Heart left ventricle (tissue), 16 donors: ENCODE measurements around the gene VDAC2. TPM values are rescaled to one million over a fixed set of nuclear protein-coding genes. Genes with fewer than 3 reads are reported as not detected.
"Not testable (repeated sequence)": the region's sequence is repeated elsewhere in the genome, so short reads cannot be mapped to it uniquely, and the experiment has no call there.

ENCODE experiments used
- ATAC-seq, 4 donors: fragments of 200-7000 bp; cut with Tn5 transposase; one replicate each; pipeline ENCODE4 v1.9.1; 2020 to 2022; ENCODE audit warnings: moderate library complexity in 4 of 4, mild to moderate bottlenecking in 3 of 4, moderate number of reproducible peaks in 1 of 4
- DNase-seq, 5 donors: peaks; one replicate each; pipeline ENCODE4 v3.0.0-alpha.2; 2020
- H3K27ac ChIP-seq, 12 donors: fragments of 200-600 bp; sonication (generic) in 4 of 12; one replicate each; pipeline versions ENCODE4 v1.5.0 to v1.8.0; 2016 to 2022; ENCODE audit warnings: mild to moderate bottlenecking in 2 of 12
- H3K27me3 ChIP-seq, 9 donors: fragments of 200-600 bp; sonication (generic) in 2 of 9; one replicate each; pipeline versions ENCODE4 v1.5.1 to v1.8.0; 2016 to 2022; ENCODE audit warnings: mild to moderate bottlenecking in 3 of 9
- H3K36me3 ChIP-seq, 9 donors: fragments of 200-600 bp; sonication (generic) in 2 of 9; one replicate each; pipeline versions ENCODE4 v1.5.0 to v1.8.0; 2018 to 2022; ENCODE audit warnings: mild to moderate bottlenecking in 2 of 9
- H3K4me1 ChIP-seq, 12 donors: fragments of 200-600 bp; sonication (generic) in 4 of 12; one replicate each; pipeline versions ENCODE4 v1.5.0 to v1.8.0; 2016 to 2022; ENCODE audit warnings: mild to moderate bottlenecking in 3 of 12
- H3K4me3 ChIP-seq, 12 donors: fragments of 200-600 bp; sonication (generic) in 4 of 12; one replicate each; pipeline versions ENCODE4 v1.5.0 to v1.8.0; 2017 to 2022; ENCODE audit warnings: mild to moderate bottlenecking in 9 of 12, moderate library complexity in 4 of 12
- H3K9me3 ChIP-seq, 12 donors: fragments of 200-600 bp; sonication (generic) in 4 of 12; one replicate each; pipeline versions ENCODE4 v1.5.0 to v1.8.0; 2016 to 2022; ENCODE audit warnings: mild to moderate bottlenecking in 1 of 12
- POLR2A ChIP-seq, 2 donors: fragments of 450-650 bp; IDR thresholded peaks; one replicate each; pipeline ENCODE4 v1.6.1; 2017; ENCODE audit warnings: antibody characterized with exemption in 2 of 2, mild to moderate bottlenecking in 2 of 2, moderate library complexity in 2 of 2
- WGBS, 4 donors: extraction: QIAGEN DNeasy Blood & Tissue Kit in 2 of 4; methylation state at CpG; one replicate each; pipeline versions ENCODE4 v1.1.5 to v1.1.7; 2013 to 2018; 5-methylcytosine and 5-hydroxymethylcytosine counted together
- intact Hi-C, 10 donors: fragments of 100-400 bp; cut with DNase I; formaldehyde crosslinking; loops; one replicate each; pipeline versions ENCODE4 v1.11.1 to v1.14.2; 2022
- polyA plus RNA-seq, 2 donors: library from polyadenylated mRNA; stranded (reverse); fragments of 200-250 nt; gene quantifications; one replicate each; pipeline ENCODE4 v1.2.3, GENCODE V29; 2013
- total RNA-seq, 9 donors: library from RNA; depleted of rRNA in 2 of 9; stranded (reverse); fragments of >200 nt in 2 of 9; fragmentation: NEBNext Ultra II Directional in 3 of 9; extraction: Animal tissue kit (Norgen Biotek cat#: 25700) in 3 of 9; gene quantifications; one replicate each; pipeline versions ENCODE4 v1.1.0 to v1.2.4, GENCODE V29; 2016 to 2023
- TF ChIP-seq, protein P1 (sequence below), 12 donors: fragments of 200-600 bp; sonication (generic) in 4 of 12; IDR thresholded peaks; one replicate each; pipeline versions ENCODE4 v1.5.0 to v1.8.0; 2018 to 2022; ENCODE audit warnings: antibody characterized with exemption in 12 of 12, mild to moderate bottlenecking in 5 of 12
- donor health status: ischemic (EF 13 %, LVEDD 7.1; RV severe dilation, severe dysfunction).
- donor health status: healthy with polysubstance abuse.
- donor health status: DM: no; HTN: yes; CAD: no.
- donor health status: DM: no; HTN: no; CAD: no.
- donor health status: ischemic (EF 25% LVEDD 6.9; RV normal size, moderate dysfunction).
- donor health status: ischemic (EF 25% LVEDD 5.7; RV mildly dilated, moderate dysfunction).
- donor health status: healthy.
- donor health status: DM: yes; HTN: yes; CAD: no.
- donor health status: ischemic (EF 35%, LVEDD 5.7; RV mildly dilated, moderate dysfunction).
- donor health status: nonischemic (EF 11% LVEDD 7.7; RV severe dilation, severe dysfunction).
- donor health status: DM: yes; HTN: yes; CAD: no.
- donor health status: PGD.
- donor health status: ischemic (EF 29% LVEDD 5.4; RV normal size, mild dysfunction).
- donor health status: nonischemic (EF 23%, LVEDD 6.1; RV moderate dilation, normal function).

The VDAC2 gene
- total and polyA plus RNA-seq, 11 donors: 334 to 554 (median 472) TPM

DNA sequence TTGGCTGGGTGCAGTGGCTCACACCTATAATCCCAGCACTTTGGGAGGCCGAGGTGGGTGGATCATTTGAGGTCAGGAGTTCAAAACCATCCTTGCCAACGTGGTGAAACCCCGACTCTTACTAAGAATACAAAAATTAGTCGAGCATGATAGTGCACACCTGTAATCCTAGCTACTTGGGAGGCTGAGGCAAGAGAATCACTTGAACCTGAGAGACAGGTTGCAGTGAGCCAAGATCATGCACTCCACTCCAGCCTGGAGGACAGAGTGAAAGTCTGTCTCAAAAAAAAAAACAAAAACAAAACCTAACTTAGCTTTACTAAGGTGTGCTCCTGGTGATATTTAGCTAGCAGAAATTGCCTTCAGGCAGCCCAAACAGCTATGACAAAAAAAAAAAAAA is 24.3 kb upstream of the VDAC2 start:
- WGBS, 4 donors: 75 to 81% (median 77%) methylated on average over 4 of the region's 4 CpGs
- intact Hi-C loops: loop anchor here in 5 of 10 donors (5.0 to 10.0 kb wide), 3 partner anchors 46 to 74 kb away; partner anchors contain the start of gene SAMD8 (in 3 of the 5)
- Histone ChIP-seq H3K36me3 (peaks cover 0 to 8% (median 0%) of the 10 kb centered on the region in 9 donors), H3K4me3 (no peak overlapping the region), H3K4me1 (peaks cover 0 to 16% (median 3%) of the 10 kb centered on the region in 12 donors), H3K27ac (no peak overlapping the region), H3K9me3 (no peaks in the 10 kb centered on the region), H3K27me3 (no peaks in the 10 kb centered on the region)
- no peak for TF ChIP-seq POLR2A (IDR thresholded peaks at IDR 0.05)
- TF ChIP-seq, protein P1, sequence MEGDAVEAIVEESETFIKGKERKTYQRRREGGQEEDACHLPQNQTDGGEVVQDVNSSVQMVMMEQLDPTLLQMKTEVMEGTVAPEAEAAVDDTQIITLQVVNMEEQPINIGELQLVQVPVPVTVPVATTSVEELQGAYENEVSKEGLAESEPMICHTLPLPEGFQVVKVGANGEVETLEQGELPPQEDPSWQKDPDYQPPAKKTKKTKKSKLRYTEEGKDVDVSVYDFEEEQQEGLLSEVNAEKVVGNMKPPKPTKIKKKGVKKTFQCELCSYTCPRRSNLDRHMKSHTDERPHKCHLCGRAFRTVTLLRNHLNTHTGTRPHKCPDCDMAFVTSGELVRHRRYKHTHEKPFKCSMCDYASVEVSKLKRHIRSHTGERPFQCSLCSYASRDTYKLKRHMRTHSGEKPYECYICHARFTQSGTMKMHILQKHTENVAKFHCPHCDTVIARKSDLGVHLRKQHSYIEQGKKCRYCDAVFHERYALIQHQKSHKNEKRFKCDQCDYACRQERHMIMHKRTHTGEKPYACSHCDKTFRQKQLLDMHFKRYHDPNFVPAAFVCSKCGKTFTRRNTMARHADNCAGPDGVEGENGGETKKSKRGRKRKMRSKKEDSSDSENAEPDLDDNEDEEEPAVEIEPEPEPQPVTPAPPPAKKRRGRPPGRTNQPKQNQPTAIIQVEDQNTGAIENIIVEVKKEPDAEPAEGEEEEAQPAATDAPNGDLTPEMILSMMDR (IDR thresholded peaks at IDR 0.05): no peak
- no peak for DNase-seq
- no peak for ATAC-seq

DNA sequence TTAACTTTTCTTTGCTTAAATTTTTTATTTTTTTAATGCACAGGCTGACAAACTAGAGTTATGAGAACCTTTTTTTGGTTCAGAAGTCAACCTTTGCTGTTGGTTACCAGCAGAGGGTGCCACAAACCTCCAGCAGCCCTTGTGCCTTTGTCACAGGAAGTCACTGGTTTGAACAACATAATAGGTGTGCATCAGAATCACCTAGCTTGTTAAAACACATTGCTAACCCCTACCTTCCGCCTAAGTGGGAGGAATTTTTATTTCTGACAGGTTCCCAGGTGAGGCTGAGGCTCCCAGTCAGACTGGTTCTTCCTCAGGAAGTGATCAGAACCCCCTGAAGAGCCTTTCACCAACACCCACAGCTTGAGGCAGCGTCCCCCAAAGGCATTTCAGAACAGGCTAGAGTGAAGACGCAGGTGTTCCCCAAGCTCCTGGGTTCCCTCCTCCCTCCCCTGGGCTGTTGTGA is 22.6 kb upstream of the VDAC2 start:
- TF ChIP-seq POLR2A (IDR thresholded peaks at IDR 0.05): no peak
- TF ChIP-seq, protein P1 (IDR thresholded peaks at IDR 0.05): peak; percentile 51 to 79 (median 69)
- Histone ChIP-seq H3K9me3 (no peaks in the 10 kb centered on the region), H3K36me3 (peaks cover 0 to 2% (median 0%) of the 10 kb centered on the region in 9 donors), H3K4me1 (peaks cover 0 to 24% (median 10%) of the 10 kb centered on the region in 12 donors), H3K27ac (no peak overlapping the region), H3K4me3 (no peak overlapping the region), H3K27me3 (no peaks in the 10 kb centered on the region)
- 72 to 84% (median 77%) methylated on average over 3 of the region's 3 CpGs for WGBS, 4 donors
- DNase-seq: peak in 4 of 5 donors; percentile 40 to 47 (median 44)
- intact Hi-C loops: loop anchor here (1.0 to 10.0 kb wide), 9 partner anchors 22 to 76 kb away; partner anchors contain the start of genes SAMD8 (in 3 of the 10), COMTD1 (in 2 of the 10) and VDAC2 (in 1 of the 10)
- peak in 3 of 4 donors; percentile 32 to 57 (median 52) for ATAC-seq

DNA sequence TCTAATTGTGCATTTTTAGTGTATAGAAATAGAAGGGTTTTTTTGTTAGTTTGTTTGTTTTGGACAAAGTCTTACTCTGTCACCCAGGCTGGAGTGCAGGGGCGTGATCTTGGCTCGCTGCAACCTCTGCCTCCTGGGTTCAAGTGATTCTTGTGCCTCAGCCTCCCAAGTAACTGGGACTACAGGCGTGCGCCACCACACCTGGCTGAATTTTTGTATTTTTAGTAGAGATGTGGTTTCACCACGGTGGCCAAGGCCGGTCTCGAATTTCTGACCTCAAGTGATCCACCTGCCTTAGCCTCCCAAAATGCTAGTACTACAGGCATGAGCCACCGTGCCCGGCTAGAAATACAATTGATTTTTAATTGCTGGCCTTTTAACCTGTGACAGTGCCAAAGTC is 22.1 kb upstream of the VDAC2 start:
- not testable (repeated sequence) for ATAC-seq, H3K9me3 ChIP-seq, H3K27ac ChIP-seq, H3K4me3 ChIP-seq, H3K27me3 ChIP-seq, DNase-seq, H3K36me3 ChIP-seq
- peaks cover 0 to 24% (median 10%) of the 10 kb centered on the region in 12 donors for H3K4me1 ChIP-seq
- WGBS, 4 donors: 93 to 96% (median 95%) methylated on average over 9 of the region's 9 CpGs
- intact Hi-C loops: loop anchor here (1.0 to 10.0 kb wide), 9 partner anchors 22 to 76 kb away; partner anchors contain the start of genes SAMD8 (in 3 of the 10), COMTD1 (in 2 of the 10) and VDAC2 (in 1 of the 10)

DNA sequence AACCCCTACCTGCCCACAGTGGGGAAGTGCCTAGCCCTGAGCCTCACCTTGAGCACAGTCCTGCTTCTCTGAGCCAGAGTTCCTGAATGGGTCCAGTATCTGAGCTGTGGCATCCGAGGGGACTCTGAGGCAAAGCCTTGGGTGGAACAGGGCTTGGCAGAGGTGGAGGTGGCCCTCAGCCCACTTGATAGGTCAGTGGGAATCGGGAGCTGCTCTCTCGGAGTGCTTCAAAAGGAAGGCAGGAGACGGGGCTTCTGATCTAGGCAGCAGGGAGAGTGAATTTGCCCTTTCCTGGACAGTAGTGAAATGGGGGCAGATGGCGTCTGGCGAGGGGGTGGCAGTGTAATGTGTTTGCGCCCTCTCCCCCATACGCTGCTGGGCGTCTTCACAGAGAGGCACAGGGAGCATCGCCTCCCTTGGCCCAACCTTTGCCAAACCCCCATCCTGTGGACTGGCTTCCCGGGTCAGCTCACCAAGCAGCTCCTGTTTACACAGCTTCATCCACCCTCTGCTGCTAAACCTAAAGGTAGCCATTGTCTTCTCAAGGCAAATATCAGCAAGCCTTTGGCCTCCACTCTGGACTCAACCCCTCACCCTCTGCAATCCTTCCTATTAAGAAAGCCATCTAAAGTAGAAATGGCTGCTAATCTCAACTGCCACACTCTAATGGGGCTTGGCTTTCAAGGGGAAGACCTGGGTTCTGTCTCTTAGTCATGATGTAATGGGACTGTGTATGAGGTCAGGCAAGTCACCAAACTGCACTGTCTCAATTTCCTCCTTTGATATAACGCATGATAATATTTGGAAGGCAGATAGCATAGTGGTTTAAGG is 21.1 kb upstream of the VDAC2 start:
- H3K36me3 ChIP-seq: no peaks in the 10 kb centered on the region
- H3K4me3 ChIP-seq: no peak overlapping the region
- ATAC-seq: no peak
- H3K9me3 ChIP-seq: no peaks in the 10 kb centered on the region
- H3K27me3 ChIP-seq: no peaks in the 10 kb centered on the region
- TF ChIP-seq POLR2A (IDR thresholded peaks at IDR 0.05): no peak
- intact Hi-C loops: loop anchor here in 9 of 10 donors (2.0 to 10.0 kb wide), 6 partner anchors 43 to 77 kb away; partner anchors contain the start of genes SAMD8 (in 3 of the 9) and COMTD1 (in 2 of the 9)
- DNase-seq: no peak
- WGBS, 4 donors: 87 to 98% (median 93%) methylated on average over 12 of the region's 12 CpGs
- H3K4me1 ChIP-seq: peaks cover 0 to 24% (median 10%) of the 10 kb centered on the region in 12 donors
- H3K27ac ChIP-seq: no peak overlapping the region
